GM12878 (cell line): ENCODE data around the gene SYTL2.

Source experiments
- CBX5 ChIP-seq: sonication (generic); IDR thresholded peaks from 2 replicates; pipeline ENCODE4 v1.6.1; 2016; ENCODE audit warnings: low read depth, moderate library complexity, mild to moderate bottlenecking, inconsistent platforms
- EZH2 ChIP-seq: IDR thresholded peaks from 2 replicates; pipeline ENCODE4 v1.6.1; 2012; ENCODE audit warnings: low read depth, mild to moderate bottlenecking, control low read depth, inconsistent platforms, low read length, borderline replicate concordance; ENCODE audit not compliant: control insufficient read depth
- GABPA ChIP-seq: IDR thresholded peaks from 2 replicates; pipeline ENCODE4 v1.6.1; 2014; ENCODE audit warnings: antibody characterized with exemption, low read depth, mild to moderate bottlenecking, inconsistent platforms
- POLR2A ChIP-seq: IDR thresholded peaks from 2 replicates; pipeline ENCODE4 v1.6.1; 2011; ENCODE audit warnings: low read depth, mild to moderate bottlenecking, low read length
- POU2F2 ChIP-seq: IDR thresholded peaks from 3 replicates; pipeline ENCODE4 v1.6.1; 2011; ENCODE audit warnings: low read depth, mild to moderate bottlenecking, low read length, borderline replicate concordance
- TF ChIP-seq, protein P1 (sequence below): IDR thresholded peaks from 2 replicates; pipeline ENCODE4 v1.6.1; 2012; ENCODE audit warnings: low read length, inconsistent platforms
- TF ChIP-seq, protein P2 (sequence below), 3 experiments: IDR thresholded peaks in 2 of 3; conservative IDR thresholded peaks in 1 of 3; 2 replicates each; pipeline ENCODE4 v1.5.1; 2011; ENCODE audit warnings: low read depth in 3 of 3, low read length in 3 of 3, mild to moderate bottlenecking in 3 of 3, control low read depth in 2 of 3, moderate library complexity in 2 of 3, inconsistent platforms in 1 of 3, mixed read lengths in 1 of 3; ENCODE audit not compliant: control insufficient read depth in 2 of 3, insufficient read depth in 1 of 3; ENCODE audit errors: extremely low read depth in 1 of 3

DNA sequence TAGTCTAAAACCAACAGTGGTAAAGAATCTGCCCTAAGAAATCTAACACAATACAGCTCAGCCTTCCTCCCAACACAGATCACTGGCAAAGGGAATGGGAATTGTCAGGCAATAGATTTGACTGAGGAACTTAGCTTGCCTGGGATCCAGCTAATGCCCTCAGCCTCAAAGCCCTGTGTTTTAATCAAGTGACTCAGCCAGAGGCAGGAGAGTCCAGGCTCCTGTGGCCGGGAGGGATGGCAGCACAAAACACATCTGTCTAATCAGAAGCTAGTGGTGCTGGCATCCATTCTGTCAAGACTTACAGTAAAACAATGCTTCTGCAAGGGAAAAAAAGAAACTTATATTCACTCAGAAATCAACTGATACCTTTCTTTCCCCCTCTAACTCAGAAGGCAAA, 5.6 kb downstream of the SYTL2 start:
- TF ChIP-seq POU2F2 (no peak), POLR2A (no peak), EZH2 (no peak), CBX5 (no peak), GABPA (no peak)
- TF ChIP-seq, protein P1, sequence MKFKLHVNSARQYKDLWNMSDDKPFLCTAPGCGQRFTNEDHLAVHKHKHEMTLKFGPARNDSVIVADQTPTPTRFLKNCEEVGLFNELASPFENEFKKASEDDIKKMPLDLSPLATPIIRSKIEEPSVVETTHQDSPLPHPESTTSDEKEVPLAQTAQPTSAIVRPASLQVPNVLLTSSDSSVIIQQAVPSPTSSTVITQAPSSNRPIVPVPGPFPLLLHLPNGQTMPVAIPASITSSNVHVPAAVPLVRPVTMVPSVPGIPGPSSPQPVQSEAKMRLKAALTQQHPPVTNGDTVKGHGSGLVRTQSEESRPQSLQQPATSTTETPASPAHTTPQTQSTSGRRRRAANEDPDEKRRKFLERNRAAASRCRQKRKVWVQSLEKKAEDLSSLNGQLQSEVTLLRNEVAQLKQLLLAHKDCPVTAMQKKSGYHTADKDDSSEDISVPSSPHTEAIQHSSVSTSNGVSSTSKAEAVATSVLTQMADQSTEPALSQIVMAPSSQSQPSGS: no peak
- TF ChIP-seq, protein P2, sequence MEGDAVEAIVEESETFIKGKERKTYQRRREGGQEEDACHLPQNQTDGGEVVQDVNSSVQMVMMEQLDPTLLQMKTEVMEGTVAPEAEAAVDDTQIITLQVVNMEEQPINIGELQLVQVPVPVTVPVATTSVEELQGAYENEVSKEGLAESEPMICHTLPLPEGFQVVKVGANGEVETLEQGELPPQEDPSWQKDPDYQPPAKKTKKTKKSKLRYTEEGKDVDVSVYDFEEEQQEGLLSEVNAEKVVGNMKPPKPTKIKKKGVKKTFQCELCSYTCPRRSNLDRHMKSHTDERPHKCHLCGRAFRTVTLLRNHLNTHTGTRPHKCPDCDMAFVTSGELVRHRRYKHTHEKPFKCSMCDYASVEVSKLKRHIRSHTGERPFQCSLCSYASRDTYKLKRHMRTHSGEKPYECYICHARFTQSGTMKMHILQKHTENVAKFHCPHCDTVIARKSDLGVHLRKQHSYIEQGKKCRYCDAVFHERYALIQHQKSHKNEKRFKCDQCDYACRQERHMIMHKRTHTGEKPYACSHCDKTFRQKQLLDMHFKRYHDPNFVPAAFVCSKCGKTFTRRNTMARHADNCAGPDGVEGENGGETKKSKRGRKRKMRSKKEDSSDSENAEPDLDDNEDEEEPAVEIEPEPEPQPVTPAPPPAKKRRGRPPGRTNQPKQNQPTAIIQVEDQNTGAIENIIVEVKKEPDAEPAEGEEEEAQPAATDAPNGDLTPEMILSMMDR (IDR thresholded peaks at IDR 0.05 in 2 of 3, conservative IDR thresholded peaks at IDR 0.05 in 1 of 3; ENCODE audit: control insufficient read depth in 2 of 3, extremely low read depth in 1 of 3, insufficient read depth in 1 of 3, low read depth in 3 of 3, low read length in 3 of 3): no peak
